ENCODE results near the gene AGL.
"Not testable (repeated sequence)": the region's sequence is repeated elsewhere in the genome, so short reads cannot be mapped to it uniquely, and the experiment has no call there.

The AGL gene

GRCh38 chr1:99829269-99829668 is 20.9 kb upstream of the AGL start:
- no peak overlapping the region for H3K4me3 ChIP-seq (replicated peaks in 1 of 2; ENCODE audit: low read depth in 2 of 2, low read length in 2 of 2)
- no peak for TF ChIP-seq CTCF (IDR thresholded peaks at IDR 0.05; ENCODE audit: low read depth, low read length)
- DNase-seq (ENCODE audit: low read depth in 2 of 2): no peak

- DNase-seq (ENCODE audit: low read depth in 2 of 2); H3K4me3 ChIP-seq (replicated peaks in 1 of 2; ENCODE audit: low read depth in 2 of 2, low read length in 2 of 2): not testable (repeated sequence)
These were observed 16.2 kb upstream of the AGL start for GRCh38 chr1:99833911-99834310.

GRCh38 chr1:99836171-99837103 is 13.7 kb upstream of the AGL start:
- DNase-seq (ENCODE audit: low read depth in 2 of 2); H3K4me3 ChIP-seq (replicated peaks in 1 of 2; ENCODE audit: low read depth in 2 of 2, low read length in 2 of 2): not testable (repeated sequence)

- DNase-seq (ENCODE audit: low read depth in 2 of 2); H3K4me3 ChIP-seq (replicated peaks in 1 of 2; ENCODE audit: low read depth in 2 of 2, low read length in 2 of 2): not testable (repeated sequence)
These were observed 9.8 kb upstream of the AGL start for GRCh38 chr1:99840353-99840752.

- DNase-seq (ENCODE audit: low read depth in 2 of 2): no peak
- no peak for TF ChIP-seq CTCF (IDR thresholded peaks at IDR 0.05; ENCODE audit: low read depth, low read length)
- no peak overlapping the region for H3K4me3 ChIP-seq (replicated peaks in 1 of 2; ENCODE audit: low read depth in 2 of 2, low read length in 2 of 2)
These were observed 6.4 kb upstream of the AGL start for GRCh38 chr1:99843760-99844159.

GRCh38 chr1:99845201-99845600 is 5.0 kb upstream of the AGL start:
- H3K4me3 ChIP-seq (replicated peaks in 1 of 2; ENCODE audit: low read depth in 2 of 2, low read length in 2 of 2); DNase-seq (ENCODE audit: low read depth in 2 of 2): not testable (repeated sequence)

- H3K4me3 ChIP-seq (replicated peaks in 1 of 2; ENCODE audit: low read depth in 2 of 2, low read length in 2 of 2): peak overlapping the region; percentile 75 to 80
- TF ChIP-seq CTCF (IDR thresholded peaks at IDR 0.05; ENCODE audit: low read depth, low read length): no peak
- DNase-seq (ENCODE audit: low read depth in 2 of 2): no peak
These were observed 783 bp upstream of the AGL start for GRCh38 chr1:99849413-99849743.

- DNase-seq (ENCODE audit: low read depth in 2 of 2): peak; percentile 13 to 26
- no peak for TF ChIP-seq CTCF (IDR thresholded peaks at IDR 0.05; ENCODE audit: low read depth, low read length)
- H3K4me3 ChIP-seq (replicated peaks in 1 of 2; ENCODE audit: low read depth in 2 of 2, low read length in 2 of 2): peak overlapping the region; percentile 75 to 80
These were observed 514 bp downstream of the AGL start for GRCh38 chr1:99850459-99851291.

All from cardiac fibroblast (primary cell).